DOHH2 (cell line): ENCODE measurements around the gene MAP3K10.

ENCODE experiments used
- H3F3A ChIP-seq: fragments of 200-600 bp; sonication (generic), shearing (Covaris generic); 2 replicates; pipeline ENCODE4 v1.6.0; 2016; ENCODE audit warnings: antibody characterized with exemption, mild to moderate bottlenecking; ENCODE audit not compliant: control insufficient read depth, insufficient read depth
- H3K27ac ChIP-seq: fragments of 200-600 bp; sonication (generic); 2 replicates; pipeline ENCODE4 v1.5.1; 2014; ENCODE audit warnings: low read depth, mild to moderate bottlenecking, low read length, moderate library complexity
- H3K27me3 ChIP-seq: fragments of 200-600 bp; sonication (generic); 2 replicates; pipeline ENCODE4 v1.6.1; 2014; ENCODE audit warnings: mild to moderate bottlenecking, low read length, mixed read lengths; ENCODE audit not compliant: control insufficient read depth
- H3K36me3 ChIP-seq: fragments of 200-600 bp; sonication (generic); 2 replicates; pipeline ENCODE4 v1.6.1; 2014; ENCODE audit warnings: mild to moderate bottlenecking, low read length, moderate library complexity, mixed read lengths; ENCODE audit not compliant: control insufficient read depth
- H3K4me1 ChIP-seq: fragments of 200-600 bp; sonication (generic); 2 replicates; pipeline ENCODE4 v1.6.1; 2014; ENCODE audit warnings: mild to moderate bottlenecking, low read length, mixed read lengths; ENCODE audit not compliant: control insufficient read depth
- H3K4me2 ChIP-seq: fragments of 200-600 bp; sonication (generic); 2 replicates; pipeline ENCODE4 v1.6.0; 2014; ENCODE audit warnings: mild to moderate bottlenecking, low read length, moderate library complexity
- H3K4me3 ChIP-seq: fragments of 200-600 bp; sonication (generic); 2 replicates; pipeline ENCODE4 v1.5.1; 2014; ENCODE audit warnings: mild to moderate bottlenecking, low read length, mixed read lengths
- H3K79me2 ChIP-seq: fragments of 200-600 bp; sonication (generic); 2 replicates; pipeline ENCODE4 v1.6.1; 2014; ENCODE audit warnings: mild to moderate bottlenecking, low read length, mixed read lengths; ENCODE audit not compliant: control insufficient read depth
- H3K9me2 ChIP-seq: fragments of 200-600 bp; sonication (generic); replicated peaks from 2 replicates; pipeline ENCODE4 v1.6.1; 2014; ENCODE audit warnings: mild to moderate bottlenecking, low read length, mixed read lengths; ENCODE audit not compliant: control insufficient read depth
- H3K9me3 ChIP-seq: fragments of 200-600 bp; sonication (generic); 2 replicates; pipeline ENCODE4 v1.6.1; 2014; ENCODE audit warnings: antibody characterized with exemption, low read length, mixed read lengths; ENCODE audit not compliant: control insufficient read depth, insufficient read depth
- H4K20me1 ChIP-seq: fragments of 200-600 bp; sonication (generic); 2 replicates; pipeline ENCODE4 v1.6.0; 2014; ENCODE audit warnings: low read depth, mild to moderate bottlenecking, antibody characterized with exemption, low read length, moderate library complexity; ENCODE audit not compliant: control insufficient read depth, insufficient read depth
- EZH2phosphoT487 ChIP-seq: fragments of 200-600 bp; sonication (generic); IDR thresholded peaks from 2 replicates; pipeline ENCODE4 v1.6.1; 2017; ENCODE audit warnings: borderline replicate concordance, mild to moderate bottlenecking, antibody characterized with exemption, low read length, moderate library complexity, mixed read lengths
- TF ChIP-seq, protein P1 (sequence below): fragments of 200-600 bp; sonication (generic); IDR thresholded peaks from one replicate; pipeline ENCODE4 v1.5.1; 2014; ENCODE audit warnings: antibody characterized with exemption, mild to moderate bottlenecking, low read depth, low read length; ENCODE audit not compliant: poor library complexity, severe bottlenecking

The MAP3K10 gene

DNA sequence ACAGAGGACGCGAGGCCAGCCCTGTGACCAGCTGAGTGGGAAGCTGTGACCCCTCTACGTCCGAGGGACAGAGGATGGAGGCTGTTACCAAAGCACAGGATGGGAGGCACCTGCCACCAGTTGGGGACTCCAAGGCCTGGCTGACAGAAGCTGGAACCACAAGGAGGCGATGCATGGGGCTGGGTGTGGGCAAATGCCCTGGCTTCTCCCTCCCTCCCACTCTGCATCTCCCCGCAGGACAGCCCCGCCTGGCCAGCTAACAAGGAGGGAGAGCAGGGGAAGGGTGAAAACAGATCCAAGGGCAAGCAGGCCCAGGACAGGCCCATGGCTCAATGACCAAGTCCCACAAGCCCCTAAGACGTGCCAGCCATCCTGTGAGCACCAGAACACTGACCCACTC lies 65.3 kb downstream of the MAP3K10 start:
- no peaks in the 10 kb centered on the region for H4K20me1 ChIP-seq

DNA sequence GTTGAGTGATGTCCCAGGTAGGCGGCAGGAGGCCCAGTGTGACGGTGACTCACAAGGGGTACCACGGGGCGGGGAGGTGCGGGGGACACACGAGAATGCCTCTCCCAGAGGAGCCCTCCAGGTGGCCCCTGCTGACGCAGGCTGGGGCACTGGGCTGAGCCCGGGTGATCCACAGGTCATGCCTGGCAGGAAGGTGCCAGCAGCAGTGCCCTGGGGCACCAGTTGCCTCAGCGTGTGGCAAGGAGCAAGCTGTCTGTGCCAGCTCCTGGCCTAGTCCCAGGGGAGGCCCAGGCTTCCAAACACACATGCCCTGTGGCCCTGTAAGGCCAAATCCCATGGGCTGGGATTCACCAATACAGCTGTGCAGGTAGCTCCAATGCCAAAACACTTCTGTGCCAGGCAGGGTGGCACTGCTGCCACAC lies 65.9 kb downstream of the MAP3K10 start:
- Histone ChIP-seq H3K9me2 (no peaks in the 10 kb centered on the region), H3K27ac (no peak overlapping the region), H3K4me2 (no peak overlapping the region), H3K27me3 (no peaks in the 10 kb centered on the region), H3K4me1 (no peaks in the 10 kb centered on the region), H3K4me3 (no peak overlapping the region), H3K36me3 (peaks cover 42% of the 10 kb centered on the region), H4K20me1 (no peaks in the 10 kb centered on the region), H3K9me3 (no peaks in the 10 kb centered on the region), H3F3A (peaks cover 3% of the 10 kb centered on the region; the same call in 1 of the 2 replicates), H3K79me2 (peaks cover 34% of the 10 kb centered on the region)
- TF ChIP-seq, protein P1, sequence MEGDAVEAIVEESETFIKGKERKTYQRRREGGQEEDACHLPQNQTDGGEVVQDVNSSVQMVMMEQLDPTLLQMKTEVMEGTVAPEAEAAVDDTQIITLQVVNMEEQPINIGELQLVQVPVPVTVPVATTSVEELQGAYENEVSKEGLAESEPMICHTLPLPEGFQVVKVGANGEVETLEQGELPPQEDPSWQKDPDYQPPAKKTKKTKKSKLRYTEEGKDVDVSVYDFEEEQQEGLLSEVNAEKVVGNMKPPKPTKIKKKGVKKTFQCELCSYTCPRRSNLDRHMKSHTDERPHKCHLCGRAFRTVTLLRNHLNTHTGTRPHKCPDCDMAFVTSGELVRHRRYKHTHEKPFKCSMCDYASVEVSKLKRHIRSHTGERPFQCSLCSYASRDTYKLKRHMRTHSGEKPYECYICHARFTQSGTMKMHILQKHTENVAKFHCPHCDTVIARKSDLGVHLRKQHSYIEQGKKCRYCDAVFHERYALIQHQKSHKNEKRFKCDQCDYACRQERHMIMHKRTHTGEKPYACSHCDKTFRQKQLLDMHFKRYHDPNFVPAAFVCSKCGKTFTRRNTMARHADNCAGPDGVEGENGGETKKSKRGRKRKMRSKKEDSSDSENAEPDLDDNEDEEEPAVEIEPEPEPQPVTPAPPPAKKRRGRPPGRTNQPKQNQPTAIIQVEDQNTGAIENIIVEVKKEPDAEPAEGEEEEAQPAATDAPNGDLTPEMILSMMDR = no peak
- TF ChIP-seq EZH2phosphoT487 = no peak

More for the DNA sequence above, 65.3 kb downstream of the MAP3K10 start:
- Histone ChIP-seq H3K27ac (no peak overlapping the region), H3K27me3 (no peaks in the 10 kb centered on the region), H3F3A (peaks cover 3% of the 10 kb centered on the region; the same call in 1 of the 2 replicates), H3K4me3 (no peak overlapping the region), H3K79me2 (peaks cover 35% of the 10 kb centered on the region), H3K4me2 (no peak overlapping the region), H3K9me3 (no peaks in the 10 kb centered on the region), H3K9me2 (no peaks in the 10 kb centered on the region), H3K4me1 (no peaks in the 10 kb centered on the region), H3K36me3 (peaks cover 47% of the 10 kb centered on the region)
- no peak for TF ChIP-seq EZH2phosphoT487
- TF ChIP-seq, protein P1 = no peak

DNA sequence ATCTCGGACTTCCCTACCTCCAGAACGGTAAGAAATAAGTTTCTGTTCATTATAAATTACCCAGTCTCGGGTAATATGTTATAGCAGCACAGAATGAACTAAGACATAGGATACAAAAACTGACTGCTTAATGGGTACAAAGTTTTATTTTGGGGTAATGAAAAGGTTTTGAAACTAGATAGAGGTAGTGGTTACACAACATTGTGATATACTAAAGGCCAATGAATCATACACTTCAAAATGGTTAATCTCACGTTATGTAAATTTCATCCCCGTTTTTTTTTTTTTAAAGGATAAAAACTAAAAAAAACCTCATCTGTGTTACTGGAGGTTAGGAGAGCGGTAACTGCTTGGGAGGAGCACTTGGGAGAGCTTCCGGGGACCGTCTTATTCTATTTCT lies 70.4 kb downstream of the MAP3K10 start:
- no peak for TF ChIP-seq EZH2phosphoT487
- TF ChIP-seq, protein P1 = no peak
- Histone ChIP-seq H4K20me1 (0 out of 2 replicates have a peak, but pooled peaks cover 4% of the 10 kb centered on the region), H3K27ac (no peak overlapping the region)

More for the DNA sequence above, 70.4 kb downstream of the MAP3K10 start:
- H3K36me3 ChIP-seq = peaks cover 32% of the 10 kb centered on the region
- no peak overlapping the region for H3K4me3 ChIP-seq
- H3K4me1 ChIP-seq = no peaks in the 10 kb centered on the region
- no peak overlapping the region for H3K4me2 ChIP-seq
- H3F3A ChIP-seq = peaks cover 3% of the 10 kb centered on the region; the same call in 1 of the 2 replicates
- no peaks in the 10 kb centered on the region for H3K9me3 ChIP-seq
- H3K9me2 ChIP-seq = no peaks in the 10 kb centered on the region
- H3K27me3 ChIP-seq = no peaks in the 10 kb centered on the region
- H3K79me2 ChIP-seq = peaks cover 45% of the 10 kb centered on the region
